ENCODE results near the gene GPC4. TPM values are rescaled to one million over a fixed set of nuclear protein-coding genes. Genes with fewer than 3 reads are reported as not detected.

GPC4 gene
- total and polyA plus RNA-seq, 2 experiments from 2014 or later = 124 to 183 TPM

- ATAC-seq (no peak), DNase-seq (ENCODE audit: low spot score) (no peak)
- Mint-ChIP-seq H3K27ac (no peak overlapping the region), H3K27me3 (ENCODE audit: insufficient read depth, low read depth, poor library complexity) (peaks cover 4% of the 10 kb centered on the region), H3K4me1 (peaks cover 43% of the 10 kb centered on the region), H3K4me3 (no peak overlapping the region), H3K9me3 (no peaks in the 10 kb centered on the region), H3K36me3 (ENCODE audit: low read depth) (peaks cover 31% of the 10 kb centered on the region; the same call in 2 of the 3 replicates)
- H3K79me2 ChIP-seq (replicated peaks; ENCODE audit: insufficient read depth) = peaks cover 100% of the 10 kb centered on the region
- no peak overlapping the region for H3K4me2 ChIP-seq
- H3K4me1 ChIP-seq (ENCODE audit: insufficient read depth) = peaks cover 15% of the 10 kb centered on the region
- no peak overlapping the region for H3K4me3 ChIP-seq
- no peaks in the 10 kb centered on the region for H3K9me2 ChIP-seq (ENCODE audit: insufficient read depth)
- H3K36me3 ChIP-seq (ENCODE audit: insufficient read depth) = no peaks in the 10 kb centered on the region
- H2AFZ ChIP-seq = no peak overlapping the region
- H3K27ac ChIP-seq (ENCODE audit: low read depth) = no peak overlapping the region
- H4K20me1 ChIP-seq (replicated peaks; ENCODE audit: insufficient read depth) = peaks cover 17% of the 10 kb centered on the region
- TF ChIP-seq STAT1 (IDR thresholded peaks at IDR 0.05; ENCODE audit: unreplicated experiment) (no peak), EZH2phosphoT487 (IDR thresholded peaks at IDR 0.05; ENCODE audit: unreplicated experiment) (no peak), POLR2AphosphoS5 (IDR thresholded peaks at IDR 0.05; ENCODE audit: low read depth) (no peak), ETS1 (IDR thresholded peaks at IDR 0.05) (no peak), JUNB (IDR thresholded peaks at IDR 0.05; ENCODE audit: unreplicated experiment) (no peak), CREB1 (CRISPR knock-in tag; IDR thresholded peaks at IDR 0.05; ENCODE audit: low read depth) (no peak), ZNF462 (CRISPR knock-in tag; IDR thresholded peaks at IDR 0.05) (no peak)
- no peaks in the 10 kb centered on the region for H3F3A ChIP-seq (replicated peaks; ENCODE audit: low read depth)
- no peaks in the 10 kb centered on the region for H3K27me3 ChIP-seq (ENCODE audit: insufficient read depth)
Observed at GRCh38 chrX:133332737-133333136, 82.6 kb downstream of the GPC4 start.

Data from GM23338 (cell line).